ENCODE data around the gene CTSZ. TPM values are rescaled to one million over a fixed set of nuclear protein-coding genes. Genes with fewer than 3 reads are reported as not detected.
A peak's percentile ranks its signal among the peaks of the same experiment; 100 is the strongest.

Gene CTSZ
- total RNA-seq, 1 experiment from 2014 or later, result not detected

GRCh38 chr20:59032713-59033059 is 25.6 kb upstream of the CTSZ start:
- DNase-seq (ENCODE audit: low spot score), result no peak
- in situ Hi-C loops (cut with HindIII; ENCODE audit: low sequenced_read_pairs), result no loop called here

GRCh38 chr20:59032023-59032712 is 25.1 kb upstream of the CTSZ start, which contains the start of gene ATP5F1E:
ATP5F1E (minus strand) TSS chr20:59032335; CDS start chr20:59032251, 84 bp downstream.
- in situ Hi-C loops (cut with HindIII; ENCODE audit: low sequenced_read_pairs), result no loop called here
- peak; percentile 96 for DNase-seq (ENCODE audit: low spot score)

DNA sequence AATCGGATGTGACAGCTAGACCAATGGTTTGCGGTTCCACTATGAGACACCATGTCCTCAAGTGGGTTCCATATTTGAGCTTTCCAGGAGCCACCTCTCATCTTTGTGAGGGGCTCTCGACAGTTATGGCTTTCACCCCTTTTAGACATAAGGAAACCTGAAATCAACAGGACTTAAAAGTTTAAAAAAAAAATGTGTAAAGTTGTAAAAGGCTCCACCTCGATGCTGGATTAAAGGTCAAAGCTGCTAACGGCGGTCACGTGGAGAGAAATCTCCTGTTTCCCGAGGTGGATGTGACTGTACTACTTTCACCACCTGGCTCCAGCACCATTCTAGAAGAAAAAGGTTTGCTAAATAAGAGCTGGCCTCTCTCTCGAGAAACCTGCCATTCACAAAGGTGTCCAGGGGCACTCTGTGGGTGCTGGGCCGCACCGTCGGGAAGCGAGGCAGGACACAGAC is 24.5 kb upstream of the CTSZ start:
- in situ Hi-C loops (cut with HindIII; ENCODE audit: low sequenced_read_pairs), result no loop called here
- no peak for DNase-seq (ENCODE audit: low spot score)

- DNase-seq (ENCODE audit: low spot score), result no peak
- in situ Hi-C loops (cut with HindIII; ENCODE audit: low sequenced_read_pairs), result no loop called here
Observed at GRCh38 chr20:59030911-59031563, 24.0 kb upstream of the CTSZ start.

DNA sequence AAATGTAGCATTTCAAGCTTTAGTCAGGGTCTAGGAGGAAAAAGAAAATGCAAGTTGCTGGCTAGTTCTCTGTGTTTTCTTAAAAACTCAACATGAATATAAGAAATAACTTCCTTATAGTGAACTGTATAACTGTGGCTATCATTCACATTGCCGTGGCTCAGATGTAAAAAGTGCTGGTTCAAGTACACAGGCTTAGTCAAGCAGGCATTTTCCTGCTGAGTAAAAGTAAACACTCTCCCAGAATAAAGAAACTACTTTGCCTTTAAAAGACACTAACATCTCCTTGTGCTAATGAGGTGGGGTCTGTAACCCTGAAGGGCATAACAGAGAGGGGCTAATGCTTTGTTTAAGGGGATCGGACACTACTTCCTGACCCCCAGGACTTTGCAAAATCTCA is 21.8 kb upstream of the CTSZ start:
- in situ Hi-C loops (cut with HindIII; ENCODE audit: low sequenced_read_pairs), result no loop called here
- no peak for DNase-seq (ENCODE audit: low spot score)

GRCh38 chr20:59027741-59028320 is 20.8 kb upstream of the CTSZ start:
- no peak for DNase-seq (ENCODE audit: low spot score)
- in situ Hi-C loops (cut with HindIII; ENCODE audit: low sequenced_read_pairs), result no loop called here

DNA sequence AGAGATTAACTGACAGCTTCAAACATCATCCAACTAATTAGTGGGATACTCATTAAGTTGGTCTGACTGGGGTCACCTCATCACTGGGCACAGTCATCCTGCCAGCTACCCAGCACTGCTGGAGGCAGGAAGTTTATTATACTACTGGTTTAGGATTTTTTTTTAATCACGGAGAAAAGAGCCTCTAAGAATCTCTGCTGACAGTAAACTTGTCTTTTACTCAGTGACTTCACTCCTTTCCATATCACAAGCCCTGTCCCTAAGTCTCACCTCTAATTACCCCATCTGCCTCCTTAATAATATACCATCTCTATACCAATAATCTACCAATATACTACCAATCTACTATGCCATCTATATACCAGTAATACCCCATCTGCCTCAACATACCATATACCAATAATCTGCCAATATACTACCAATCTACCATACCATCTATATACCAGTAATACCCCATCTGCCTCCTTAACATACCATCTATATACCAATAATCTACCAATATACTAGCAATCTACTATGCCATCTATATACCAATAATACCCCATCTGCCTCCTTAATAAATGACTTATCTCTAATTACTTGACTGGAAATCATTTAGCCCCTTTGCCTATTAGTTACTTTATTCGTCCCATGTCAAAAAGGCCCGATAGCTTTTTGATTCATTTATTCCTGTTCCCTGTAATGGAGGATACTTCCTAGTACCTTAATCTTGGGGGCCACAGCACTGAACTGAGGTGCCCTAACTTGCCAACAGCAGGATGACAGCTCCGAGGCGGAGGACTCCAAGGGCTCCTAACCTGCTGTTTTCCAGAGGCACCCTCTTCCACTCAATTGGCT is 20.1 kb upstream of the CTSZ start:
- DNase-seq (ENCODE audit: low spot score), result no peak
- in situ Hi-C loops (cut with HindIII; ENCODE audit: low sequenced_read_pairs), result no loop called here

DNA sequence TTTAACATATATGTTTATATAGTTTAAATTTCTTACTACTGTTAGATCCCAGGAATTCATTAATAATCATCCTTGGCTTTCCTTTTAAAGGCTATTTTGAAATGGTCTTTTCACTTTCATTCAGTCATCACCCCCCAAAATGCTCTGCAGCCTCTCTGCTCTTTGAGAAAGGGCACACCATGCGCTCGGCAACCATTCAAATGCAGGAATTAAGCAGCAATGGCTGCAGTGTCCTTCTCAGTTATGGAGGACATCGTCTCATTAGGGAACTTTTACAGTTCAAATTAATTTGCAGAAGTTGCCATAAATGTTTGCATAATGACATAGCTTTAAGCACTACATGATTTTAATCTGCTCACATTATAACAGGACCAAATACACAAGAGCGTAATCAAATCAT is 18.5 kb upstream of the CTSZ start:
- no peak for DNase-seq (ENCODE audit: low spot score)
- in situ Hi-C loops (cut with HindIII; ENCODE audit: low sequenced_read_pairs), result no loop called here

DNA sequence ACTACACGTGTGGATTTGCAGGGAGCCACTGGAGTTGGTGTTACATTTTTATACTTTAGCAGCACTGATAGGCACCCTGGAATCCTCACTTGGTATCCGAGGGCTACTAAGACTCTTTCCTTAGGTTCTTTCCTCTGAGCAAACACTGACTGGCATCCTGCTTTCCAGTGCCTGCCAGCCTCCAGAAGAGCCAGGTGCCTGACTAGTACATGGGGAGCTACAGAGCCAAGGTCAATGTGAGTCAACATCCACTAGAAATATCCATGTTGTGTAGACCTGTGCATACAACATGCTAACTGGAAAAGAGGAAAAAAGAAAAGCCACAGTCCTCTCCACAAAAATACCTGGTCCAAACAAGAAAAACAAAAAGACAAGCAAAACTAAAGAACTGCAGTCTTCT is 18.0 kb upstream of the CTSZ start:
- in situ Hi-C loops (cut with HindIII; ENCODE audit: low sequenced_read_pairs), result no loop called here
- DNase-seq (ENCODE audit: low spot score), result no peak

DNA sequence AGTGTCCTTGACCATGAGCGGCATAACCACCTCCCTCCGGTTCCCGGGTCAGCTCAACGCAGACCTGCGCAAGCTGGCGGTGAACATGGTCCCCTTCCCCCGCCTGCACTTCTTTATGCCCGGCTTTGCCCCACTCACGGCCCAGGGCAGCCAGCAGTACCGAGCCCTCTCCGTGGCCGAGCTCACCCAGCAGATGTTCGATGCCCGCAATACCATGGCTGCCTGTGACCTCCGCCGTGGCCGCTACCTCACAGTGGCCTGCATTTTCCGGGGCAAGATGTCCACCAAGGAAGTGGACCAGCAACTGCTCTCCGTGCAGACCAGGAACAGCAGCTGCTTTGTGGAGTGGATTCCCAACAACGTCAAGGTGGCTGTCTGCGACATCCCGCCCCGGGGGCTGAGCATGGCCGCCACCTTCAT is 17.1 kb upstream of the CTSZ start:
- in situ Hi-C loops (cut with HindIII; ENCODE audit: low sequenced_read_pairs), result no loop called here
- DNase-seq (ENCODE audit: low spot score), result no peak

GRCh38 chr20:59023616-59024015 is 16.6 kb upstream of the CTSZ start:
- in situ Hi-C loops (cut with HindIII; ENCODE audit: low sequenced_read_pairs), result no loop called here
- DNase-seq (ENCODE audit: low spot score), result no peak

DNA sequence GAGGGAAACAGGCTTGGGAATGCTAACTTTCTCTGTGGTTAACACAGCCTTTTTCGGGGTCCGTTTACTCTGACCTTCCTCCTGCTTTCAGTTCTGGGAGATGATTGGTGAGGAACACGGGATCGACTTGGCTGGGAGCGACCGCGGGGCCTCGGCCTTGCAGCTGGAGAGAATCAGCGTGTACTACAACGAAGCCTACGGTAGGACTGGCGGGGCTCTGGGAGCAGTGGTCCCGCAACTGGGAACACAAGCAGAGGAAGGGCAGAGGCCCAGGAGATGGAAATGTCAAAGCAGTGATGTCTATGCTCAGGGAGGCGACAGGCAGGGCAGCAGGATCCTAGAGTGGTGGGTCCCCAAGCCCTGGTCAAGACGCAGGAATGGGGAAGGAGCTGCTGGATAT is 15.7 kb upstream of the CTSZ start:
- DNase-seq (ENCODE audit: low spot score), result no peak
- in situ Hi-C loops (cut with HindIII; ENCODE audit: low sequenced_read_pairs), result no loop called here

DNA sequence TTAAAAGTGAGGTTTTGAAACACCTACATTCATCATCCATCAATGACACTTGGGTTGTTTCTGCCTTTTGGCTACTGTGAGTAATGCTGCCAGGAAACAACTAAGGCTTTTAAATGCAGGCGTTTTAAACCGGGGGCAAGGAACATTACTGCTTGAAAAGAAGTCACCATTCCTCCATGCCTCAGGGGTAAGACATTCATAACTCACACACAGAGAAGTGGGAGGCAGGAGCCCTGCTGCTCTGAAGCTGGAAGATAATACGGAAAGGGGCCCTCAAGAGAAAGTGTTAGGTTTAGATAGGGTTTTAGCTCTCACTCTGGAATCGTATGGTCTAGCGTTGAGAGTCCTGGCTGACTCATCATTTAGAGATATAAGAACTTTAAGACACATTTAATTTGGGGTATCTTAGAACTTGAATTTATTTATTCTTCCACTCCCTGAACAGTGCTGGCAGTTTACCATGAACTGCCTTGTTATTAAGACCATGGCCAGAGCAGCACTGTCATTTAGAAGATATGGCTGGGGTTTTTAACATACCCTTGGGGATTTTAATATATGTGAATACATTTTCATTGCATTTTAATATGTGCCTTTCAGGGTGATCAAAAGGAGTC is 14.0 kb upstream of the CTSZ start:
- in situ Hi-C loops (cut with HindIII; ENCODE audit: low sequenced_read_pairs), result no loop called here
- no peak for DNase-seq (ENCODE audit: low spot score)

DNA sequence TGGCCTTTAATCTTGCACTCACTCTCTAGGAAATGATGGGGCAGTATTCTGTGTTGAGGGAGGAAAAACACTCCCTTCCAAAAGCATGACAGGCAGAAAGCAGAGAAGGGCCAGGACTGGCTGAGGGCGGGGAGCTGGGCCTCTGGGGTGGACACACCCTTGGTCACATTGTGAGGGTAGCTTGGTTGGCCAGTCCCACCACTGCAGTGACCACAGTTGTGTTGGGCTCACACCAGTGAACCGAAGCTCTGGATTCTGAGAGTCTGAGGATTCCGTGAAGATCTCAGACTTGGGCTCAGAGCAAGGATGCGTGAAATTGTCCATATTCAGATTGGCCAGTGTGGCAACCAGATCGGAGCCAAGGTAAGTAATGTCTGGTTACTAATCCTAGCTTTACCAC is 12.2 kb upstream of the CTSZ start, which contains the start of gene TUBB1:
Gene TUBB1, plus strand, starts transcription at position 213 of the 400 bp plus-strand sequence. Its CDS starts 94 bp downstream, at position 307.
- in situ Hi-C loops (cut with HindIII; ENCODE audit: low sequenced_read_pairs), result no loop called here
- no peak for DNase-seq (ENCODE audit: low spot score)

DNA sequence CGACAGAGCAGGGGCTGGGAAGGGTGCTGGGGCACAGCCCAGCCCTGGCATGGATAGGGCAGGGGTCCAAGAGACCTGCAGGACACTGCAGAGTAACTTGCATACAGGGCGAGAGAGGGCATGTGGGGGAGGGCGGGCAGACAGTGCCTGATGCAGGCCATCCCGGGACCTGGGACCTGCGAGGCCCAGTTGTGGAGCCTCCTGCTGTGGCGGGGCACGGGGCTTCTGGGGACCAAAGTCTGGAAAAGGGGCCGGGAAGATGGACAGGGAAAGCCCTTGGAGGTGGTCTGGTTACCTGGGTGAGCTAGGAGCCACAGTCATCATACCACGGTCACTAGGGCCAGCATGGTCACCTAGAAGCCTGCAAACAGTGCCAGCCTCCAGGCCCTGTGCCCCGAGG is 11.8 kb upstream of the CTSZ start:
- DNase-seq (ENCODE audit: low spot score), result no peak
- in situ Hi-C loops (cut with HindIII; ENCODE audit: low sequenced_read_pairs), result no loop called here

DNA sequence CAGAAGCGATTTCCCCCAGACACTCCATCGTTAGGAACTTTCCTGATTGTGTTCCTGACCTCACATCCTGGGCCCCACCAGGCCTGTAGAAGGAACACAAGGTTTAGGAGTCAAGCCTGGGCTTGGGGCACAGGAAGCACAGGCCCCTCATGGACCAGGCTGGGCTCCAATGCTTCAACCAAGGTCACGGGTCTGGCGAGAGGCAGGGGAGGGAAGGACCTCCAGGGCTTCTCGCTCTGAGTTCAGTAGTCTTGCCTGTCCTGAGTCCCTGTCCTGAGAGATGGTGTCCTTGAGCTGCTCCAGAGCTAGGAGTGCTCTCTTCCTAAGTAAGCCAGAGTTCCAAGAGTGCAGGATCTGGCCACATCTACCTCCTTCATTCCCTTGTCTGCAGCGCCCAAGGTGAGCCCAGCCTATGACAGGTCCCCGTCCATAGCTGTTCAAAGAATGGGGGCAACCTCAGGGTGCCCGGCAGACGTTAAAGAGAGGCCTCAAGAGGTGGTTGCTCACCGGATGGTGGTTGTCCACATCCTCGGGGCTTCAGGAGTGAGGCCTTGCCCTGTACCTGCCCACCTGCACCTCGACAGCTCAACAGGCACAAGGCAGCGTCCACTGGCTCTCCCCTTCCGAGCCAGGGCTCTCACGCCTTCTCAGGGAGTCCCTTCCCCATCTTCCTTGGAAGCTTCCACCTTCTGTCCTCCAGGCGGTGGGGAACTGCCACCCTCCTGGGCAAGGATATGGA is 10.6 kb upstream of the CTSZ start:
- in situ Hi-C loops (cut with HindIII; ENCODE audit: low sequenced_read_pairs), result no loop called here
- no peak for DNase-seq (ENCODE audit: low spot score)

DNA sequence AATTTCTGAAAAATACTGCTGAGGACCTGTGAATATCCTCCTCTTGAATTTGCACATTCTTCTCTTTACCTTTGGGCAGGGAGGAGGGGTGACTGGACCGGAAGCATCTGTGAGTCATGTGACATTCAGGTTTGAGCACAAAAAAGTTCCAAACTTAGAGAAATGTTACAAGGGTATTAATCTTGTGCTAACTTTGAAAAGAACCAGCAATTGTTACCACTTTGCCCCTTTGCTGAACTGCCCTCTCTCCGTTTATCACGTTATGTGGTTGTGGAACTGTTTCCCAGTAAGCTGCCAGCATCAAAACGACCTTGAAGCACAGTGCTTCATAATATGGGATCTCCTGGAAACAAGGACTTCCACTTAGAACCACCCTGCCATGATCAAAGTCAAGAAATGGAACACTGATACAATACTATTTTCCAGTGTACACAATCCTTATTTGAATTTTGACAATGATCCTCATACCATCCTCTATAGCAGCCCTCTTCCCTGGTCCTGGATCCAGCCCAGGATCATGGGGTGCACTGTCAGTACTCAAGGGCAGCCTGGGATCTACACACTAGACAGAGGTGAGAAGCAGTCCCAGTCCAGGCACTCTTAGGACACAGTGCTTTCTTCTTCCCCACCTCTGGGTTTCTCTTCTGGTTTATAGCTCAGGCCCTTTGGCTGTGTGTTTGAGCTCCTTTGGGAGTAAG is 9.9 kb upstream of the CTSZ start:
- no peak for DNase-seq (ENCODE audit: low spot score)
- in situ Hi-C loops (cut with HindIII; ENCODE audit: low sequenced_read_pairs), result no loop called here

Data from G401 (cell line).